Stomach (tissue), 9 donors: ENCODE data around the gene EIF5B. TPM values are rescaled to one million over a fixed set of nuclear protein-coding genes. Genes with fewer than 3 reads are reported as not detected.
"Not testable (repeated sequence)": the region's sequence is repeated elsewhere in the genome, so short reads cannot be mapped to it uniquely, and the experiment has no call there.

ENCODE experiments used
- DNase-seq, 2 donors: peaks; one replicate each; pipeline versions ENCODE4 v3.0.0 to v3.0.0-alpha.2; 2013 to 2019
- H3K27ac ChIP-seq, 5 donors: fragments of 200-600 bp in 4 of 5; sonication (generic) in 4 of 5; one replicate each; pipeline ENCODE4 v1.5.1; 2013 to 2019; ENCODE audit warnings: mild to moderate bottlenecking in 1 of 5, moderate library complexity in 1 of 5
- H3K27me3 ChIP-seq, 3 donors: fragments of 200-600 bp; sonication (generic); one replicate each; pipeline ENCODE4 v1.5.1; 2017 to 2019; ENCODE audit warnings: mixed run types in 1 of 3
- H3K36me3 ChIP-seq, 4 donors: fragments of 200-600 bp; sonication (generic); 1 replicate in 3 of 4; 2 replicates in 1 of 4; pipeline ENCODE4 v1.5.1; 2016 to 2019
- H3K4me1 ChIP-seq, 4 donors: fragments of 200-600 bp; sonication (generic); one replicate each; pipeline ENCODE4 v1.5.1; 2016 to 2019
- H3K4me3 ChIP-seq, 4 donors: fragments of 200-600 bp; sonication (generic) in 3 of 4; one replicate each; pipeline ENCODE4 v1.5.1; 2016 to 2019; ENCODE audit warnings: mild to moderate bottlenecking in 1 of 4
- H3K9me3 ChIP-seq, 4 donors: fragments of 200-600 bp; sonication (generic); one replicate each; pipeline ENCODE4 v1.5.1; 2016 to 2019
- CTCF ChIP-seq, 7 experiments: fragments of 450-650 bp in 4 of 7; fragments of 200-600 bp in 3 of 7; sonication (generic) in 3 of 7; IDR thresholded peaks; one replicate each; pipeline ENCODE4 v1.5.1; 2016 to 2019; ENCODE audit warnings: antibody characterized with exemption in 7 of 7, control low read depth in 2 of 7, mild to moderate bottlenecking in 1 of 7
- EP300 ChIP-seq: sonication (generic); formaldehyde crosslinking; IDR thresholded peaks from one replicate; pipeline ENCODE4 v1.6.1; 2017; ENCODE audit warnings: antibody characterized with exemption
- POLR2A ChIP-seq, 4 donors: fragments of 450-650 bp; IDR thresholded peaks; one replicate each; pipeline ENCODE4 v1.6.1; 2016; ENCODE audit warnings: antibody characterized with exemption in 4 of 4, control low read depth in 2 of 4, mild to moderate bottlenecking in 1 of 4, moderate library complexity in 1 of 4
- POLR2AphosphoS5 ChIP-seq, 3 donors: sonication (generic); formaldehyde crosslinking; IDR thresholded peaks; one replicate each; pipeline ENCODE4 v1.6.1; 2016; ENCODE audit warnings: antibody characterized with exemption in 3 of 3
- WGBS, 5 donors: extraction: QIAGEN DNeasy Blood & Tissue Kit in 3 of 5; methylation state at CpG; one replicate each; pipeline versions ENCODE4 v1.1.5 to v1.1.7; 2013 to 2018; 5-methylcytosine and 5-hydroxymethylcytosine counted together
- intact Hi-C: fragments of 100-400 bp; cut with DNase I; formaldehyde crosslinking; loops from one replicate; pipeline ENCODE4 v1.15.1; 2023; ENCODE audit warnings: low total_unique reads
- polyA plus RNA-seq, 3 donors: library from polyadenylated mRNA; stranded (reverse); fragments of 200-250 nt; gene quantifications; one replicate each; pipeline ENCODE4 v1.2.3, GENCODE V29; 2013
- total RNA-seq, 5 donors: library from RNA; depleted of rRNA; stranded (reverse); fragments of >200 nt; gene quantifications; one replicate each; pipeline versions ENCODE4 v1.1.0 to v1.2.3, GENCODE V29; 2014 to 2016
- donor health status: healthy with polysubstance abuse.
- donor health status: Bipolar disorder and iron deficiency.
- donor health status: healthy.

EIF5B gene
- total and polyA plus RNA-seq, 8 donors, result 22.3 to 518 (median 45.1) TPM

GRCh38 chr2:99336804-99337112 is 431 bp upstream of the EIF5B start:
- WGBS, 5 donors, result 1 to 2% (median 1%) methylated on average over 8 of the region's 8 CpGs
- no peaks in the 10 kb centered on the region for H3K9me3 ChIP-seq
- intact Hi-C loops, result loop anchor here (5.0 to 10.0 kb wide), 2 partner anchors 151 to 152 kb away; partner anchors contain the start of genes MITD1 and MRPL30
- H3K27ac ChIP-seq, result peak overlapping the region; percentile 89 to 95 (median 93)
- DNase-seq, result no peak
- TF ChIP-seq POLR2A (IDR thresholded peaks at IDR 0.05), result no peak
- TF ChIP-seq EP300, result no peak
- TF ChIP-seq POLR2AphosphoS5 (IDR thresholded peaks at IDR 0.05), result no peak
- no peak for TF ChIP-seq CTCF (IDR thresholded peaks at IDR 0.05)
- peaks cover 11 to 61% (median 45%) of the 10 kb centered on the region in 4 donors for H3K4me1 ChIP-seq
- no peaks in the 10 kb centered on the region for H3K27me3 ChIP-seq
- H3K36me3 ChIP-seq, result peaks cover 4 to 16% (median 14%) of the 10 kb centered on the region in 4 donors
- peak overlapping the region; percentile 72 to 95 (median 83) for H3K4me3 ChIP-seq

- intact Hi-C loops, result loop anchor here (5.0 to 10.0 kb wide), 2 partner anchors 149 to 153 kb away; partner anchors contain the start of genes MITD1 and MRPL30
- peak overlapping the region; percentile 72 to 95 (median 83) for H3K4me3 ChIP-seq
- H3K9me3 ChIP-seq, result no peaks in the 10 kb centered on the region
- 1 to 2% (median 2%) methylated on average over 17 of the region's 17 CpGs for WGBS, 5 donors
- peaks cover 0 to 2% (median under 1%) of the 10 kb centered on the region in 4 donors for H3K36me3 ChIP-seq
- H3K27me3 ChIP-seq, result no peaks in the 10 kb centered on the region
- peak overlapping the region; percentile 89 to 95 (median 93) for H3K27ac ChIP-seq
- no peak for DNase-seq
- peaks cover 11 to 61% (median 45%) of the 10 kb centered on the region in 4 donors for H3K4me1 ChIP-seq
- TF ChIP-seq CTCF (IDR thresholded peaks at IDR 0.05), result no peak
- no peak for TF ChIP-seq EP300
- no peak for TF ChIP-seq POLR2A (IDR thresholded peaks at IDR 0.05)
- no peak for TF ChIP-seq POLR2AphosphoS5 (IDR thresholded peaks at IDR 0.05)
These were observed 918 bp downstream of the EIF5B start for GRCh38 chr2:99338029-99338585.

- Histone ChIP-seq H3K4me1 (peaks cover 0 to 37% (median 28%) of the 10 kb centered on the region in 4 donors), H3K27me3 (no peaks in the 10 kb centered on the region), H3K36me3 (no peaks in the 10 kb centered on the region), H3K9me3 (no peaks in the 10 kb centered on the region), H3K27ac (no peak overlapping the region), H3K4me3 (no peak overlapping the region)
- no peak for DNase-seq
- intact Hi-C loops, result no loop called here
- 76 to 84% (median 82%) methylated on average over 8 of the region's 8 CpGs for WGBS, 5 donors
- TF ChIP-seq POLR2AphosphoS5 (IDR thresholded peaks at IDR 0.05) (no peak), CTCF (IDR thresholded peaks at IDR 0.05) (no peak), EP300 (no peak), POLR2A (IDR thresholded peaks at IDR 0.05) (no peak)
These were observed 3.6 kb downstream of the EIF5B start for GRCh38 chr2:99340669-99341236.

- no peak for TF ChIP-seq CTCF (IDR thresholded peaks at IDR 0.05)
- no peak for TF ChIP-seq EP300
- TF ChIP-seq POLR2AphosphoS5 (IDR thresholded peaks at IDR 0.05), result no peak
- TF ChIP-seq POLR2A (IDR thresholded peaks at IDR 0.05), result no peak
- Histone ChIP-seq H3K27me3 (no peaks in the 10 kb centered on the region), H3K36me3 (no peaks in the 10 kb centered on the region), H3K27ac (no peak overlapping the region), H3K4me1 (peaks cover 0 to 37% (median 28%) of the 10 kb centered on the region in 4 donors), H3K9me3 (no peaks in the 10 kb centered on the region), H3K4me3 (no peak overlapping the region)
- intact Hi-C loops, result no loop called here
- WGBS, 5 donors, result 96 to 100% (median 97%) methylated on average over 2 of the region's 2 CpGs
- DNase-seq, result no peak
These were observed 5.3 kb downstream of the EIF5B start for GRCh38 chr2:99342536-99342935.

- H3K9me3 ChIP-seq, H3K27ac ChIP-seq, H3K4me3 ChIP-seq, H3K36me3 ChIP-seq, intact Hi-C loops, H3K27me3 ChIP-seq, DNase-seq: not testable (repeated sequence)
- H3K4me1 ChIP-seq, result peaks cover 2 to 42% (median 13%) of the 10 kb centered on the region in 4 donors
- 96 to 100% (median 97%) methylated on average over 7 of the region's 7 CpGs for WGBS, 5 donors
These were observed 8.3 kb downstream of the EIF5B start for GRCh38 chr2:99345446-99345845.
